ENCODE measurements around the gene AOPEP.

AOPEP gene

GRCh38 chr9:95116002-95116807 lies 389.7 kb downstream of the AOPEP start:
- POLR2A ChIA-PET: interaction anchor here (0.6 kb wide), 1 partner anchor 246 kb away, joined by 9 read pairs; no protein-coding TSS in a partner anchor
- no peaks in the 10 kb centered on the region for H3K4me1 ChIP-seq (ENCODE audit: control insufficient read depth, insufficient read depth, low read length)
- CTCF ChIA-PET: interaction anchor here (0.6 to 9.0 kb wide), 13 partner anchors 10 to 435 kb away, joined by 3 to 92 read pairs (median 4); no protein-coding TSS in a partner anchor
- no peaks in the 10 kb centered on the region for H3K9me3 ChIP-seq (ENCODE audit: control insufficient read depth, insufficient read depth, low read depth, low read length)
- no peak overlapping the region for H3K27ac ChIP-seq (ENCODE audit: extremely low read depth, low read depth, low read length)
- H3K36me3 ChIP-seq (ENCODE audit: control insufficient read depth in 2 of 2, insufficient read depth in 1 of 2, low read length in 2 of 2): peaks cover 0 to 24% of the 10 kb centered on the region in 2 experiments; a peak in 1 of 3 replicates
- TF ChIP-seq SCRT1 (tag by site-specific recombination; IDR thresholded peaks at IDR 0.05; ENCODE audit: borderline replicate concordance): no peak
- peak; percentile 39 for TF ChIP-seq ZNF654 (tag by site-specific recombination; IDR thresholded peaks at IDR 0.05; ENCODE audit: low read depth)
- TF ChIP-seq ZNF280D (tag by site-specific recombination; IDR thresholded peaks at IDR 0.05): no peak
- no peak for TF ChIP-seq YY2 (tag by site-specific recombination; IDR thresholded peaks at IDR 0.05)
- no peak overlapping the region for H3K4me3 ChIP-seq (ENCODE audit: low read depth, low read length)

- no peak overlapping the region for H3K27ac ChIP-seq (ENCODE audit: extremely low read depth, low read depth, low read length)
- POLR2A ChIA-PET: no interaction called here
- peaks cover 0 to 18% of the 10 kb centered on the region in 2 experiments; a peak in 1 of 3 replicates for H3K36me3 ChIP-seq (ENCODE audit: control insufficient read depth in 2 of 2, insufficient read depth in 1 of 2, low read length in 2 of 2)
- H3K9me3 ChIP-seq (ENCODE audit: control insufficient read depth, insufficient read depth, low read depth, low read length): no peaks in the 10 kb centered on the region
- H3K4me1 ChIP-seq (ENCODE audit: control insufficient read depth, insufficient read depth, low read length): no peaks in the 10 kb centered on the region
- CTCF ChIA-PET: interaction anchor here (0.5 to 9.0 kb wide), 8 partner anchors 9 to 436 kb away, joined by 3 to 92 read pairs (median 4); no protein-coding TSS in a partner anchor
- H3K4me3 ChIP-seq (ENCODE audit: low read depth, low read length): no peak overlapping the region
- TF ChIP-seq ZNF2 (tag by site-specific recombination; IDR thresholded peaks at IDR 0.05) (no peak), ZNF362 (tag by site-specific recombination; IDR thresholded peaks at IDR 0.05) (no peak), ZSCAN5A (tag by site-specific recombination; IDR thresholded peaks at IDR 0.05) (no peak), ZNF792 (tag by site-specific recombination; IDR thresholded peaks at IDR 0.05) (no peak), ZNF19 (tag by site-specific recombination; IDR thresholded peaks at IDR 0.05; ENCODE audit: low read depth) (no peak), ZNF624 (tag by site-specific recombination; IDR thresholded peaks at IDR 0.05) (no peak), KLF9 (tag by site-specific recombination; IDR thresholded peaks at IDR 0.05; ENCODE audit: low read depth) (no peak), ZBTB11 (tag by site-specific recombination; conservative IDR thresholded peaks at IDR 0.05; ENCODE audit: low read depth) (no peak), ZNF513 (tag by site-specific recombination; IDR thresholded peaks at IDR 0.05) (no peak), ZNF692 (tag by site-specific recombination; IDR thresholded peaks at IDR 0.05) (no peak), SCRT2 (tag by site-specific recombination; IDR thresholded peaks at IDR 0.05) (no peak), ZNF596 (tag by site-specific recombination; IDR thresholded peaks at IDR 0.05) (no peak), ZNF704 (tag by site-specific recombination; IDR thresholded peaks at IDR 0.05) (no peak), ZNF211 (tag by site-specific recombination; IDR thresholded peaks at IDR 0.05; ENCODE audit: low read depth) (no peak)
These were observed 390.3 kb downstream of the AOPEP start for GRCh38 chr9:95116808-95117204.

Data from HEK293 (cell line).